SIG-M5 treated with dmso at 0.1 percent for 504 hours (cell line): ENCODE data around the gene TNFRSF19.

Experiments
- DNase-seq: peaks from one replicate; lab custom pipeline; 2025; ENCODE audit not compliant: unreplicated experiment; lab: John Stamatoyannopoulos, UW

TNFRSF19 gene

DNA sequence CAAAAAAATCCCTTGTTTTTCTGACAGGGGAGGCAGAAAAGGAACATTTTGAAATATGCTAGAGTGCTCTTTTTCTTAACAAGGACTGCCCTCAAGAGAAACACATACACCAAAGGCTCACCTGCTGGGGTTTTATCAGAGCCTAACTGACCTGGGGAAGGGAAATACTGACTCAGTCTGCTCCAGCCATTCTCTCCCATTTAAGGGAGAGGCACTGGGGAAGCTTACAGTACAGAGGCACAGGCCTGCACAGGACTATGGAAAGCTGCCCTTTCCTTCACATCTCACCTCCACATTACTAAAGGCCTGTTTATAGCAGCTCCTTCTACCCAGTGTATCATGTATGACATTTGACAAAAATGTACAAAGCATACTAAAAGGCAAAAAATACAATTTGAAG, 30.3 kb downstream of the TNFRSF19 start:
- no peak for DNase-seq

- DNase-seq, result no peak
Observed at GRCh38 chr13:23605831-23606230, 35.6 kb downstream of the TNFRSF19 start.

DNA sequence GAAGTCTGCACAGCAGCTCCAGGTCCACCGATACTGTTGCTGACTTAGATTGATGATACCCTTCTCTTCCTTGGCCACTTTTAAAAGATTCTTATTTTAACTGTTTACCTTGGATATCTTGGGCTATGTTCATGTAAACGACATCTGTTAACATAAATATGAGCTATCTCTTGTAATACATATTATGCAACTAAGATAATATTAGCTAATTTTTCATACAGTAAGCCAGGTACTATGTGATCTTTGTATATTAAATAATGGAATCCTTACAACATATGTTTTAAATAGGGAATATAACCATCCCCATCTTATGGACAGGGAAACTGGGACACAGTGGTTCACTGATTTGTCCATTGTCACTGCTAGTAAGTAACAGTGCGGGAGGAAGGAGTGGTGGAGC, 37.9 kb downstream of the TNFRSF19 start:
- DNase-seq, result no peak

DNA sequence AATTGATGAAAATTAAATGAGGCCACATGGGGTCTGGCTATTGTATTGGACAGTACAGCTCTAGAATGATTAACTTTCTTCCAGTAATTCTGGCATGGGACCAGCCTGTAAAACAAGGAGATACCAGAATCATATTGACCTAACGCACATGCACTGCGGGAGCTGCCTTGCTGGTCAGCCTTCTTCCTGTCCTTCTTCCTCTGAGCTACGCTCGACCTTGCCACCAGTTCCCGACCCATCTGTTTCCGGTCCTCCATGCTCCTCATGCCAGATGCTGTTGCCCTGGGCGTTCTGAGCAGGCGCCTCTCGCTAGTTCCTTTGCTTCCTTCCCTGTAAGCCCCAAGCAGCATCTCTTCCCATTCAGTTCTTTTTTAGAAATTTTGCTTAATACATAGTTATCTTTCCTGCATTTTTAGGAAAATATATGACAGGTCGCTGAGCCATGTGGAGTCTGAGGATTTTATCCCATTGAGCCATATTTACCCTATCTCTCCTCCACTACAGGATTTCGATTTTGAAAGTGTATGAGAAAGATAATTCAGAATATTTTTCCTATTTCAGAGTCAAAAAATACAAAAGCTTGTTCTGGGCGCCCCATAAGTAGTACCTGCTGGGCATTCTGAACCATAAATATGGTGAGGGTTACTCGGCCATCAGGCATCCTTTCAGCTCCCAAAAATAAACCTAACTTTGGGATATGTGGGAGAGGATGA, 38.6 kb downstream of the TNFRSF19 start:
- DNase-seq, result no peak

DNA sequence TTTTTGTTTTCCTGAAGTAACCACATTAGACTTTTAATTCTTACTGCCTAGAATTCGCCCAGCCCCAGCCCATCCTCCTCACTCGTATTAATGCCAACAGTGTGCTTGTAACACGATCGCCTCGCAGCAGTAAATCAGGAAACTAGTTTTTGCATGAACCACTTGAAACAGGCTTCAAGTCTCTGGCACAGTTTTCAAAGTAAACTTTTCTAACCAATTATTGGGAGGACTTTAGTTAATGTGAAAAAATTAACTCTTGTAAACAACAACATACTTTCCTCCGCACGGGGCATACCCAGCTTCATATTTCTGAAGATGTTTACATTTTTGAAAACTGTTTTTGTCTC, 39.2 kb downstream of the TNFRSF19 start:
- no peak for DNase-seq

DNA sequence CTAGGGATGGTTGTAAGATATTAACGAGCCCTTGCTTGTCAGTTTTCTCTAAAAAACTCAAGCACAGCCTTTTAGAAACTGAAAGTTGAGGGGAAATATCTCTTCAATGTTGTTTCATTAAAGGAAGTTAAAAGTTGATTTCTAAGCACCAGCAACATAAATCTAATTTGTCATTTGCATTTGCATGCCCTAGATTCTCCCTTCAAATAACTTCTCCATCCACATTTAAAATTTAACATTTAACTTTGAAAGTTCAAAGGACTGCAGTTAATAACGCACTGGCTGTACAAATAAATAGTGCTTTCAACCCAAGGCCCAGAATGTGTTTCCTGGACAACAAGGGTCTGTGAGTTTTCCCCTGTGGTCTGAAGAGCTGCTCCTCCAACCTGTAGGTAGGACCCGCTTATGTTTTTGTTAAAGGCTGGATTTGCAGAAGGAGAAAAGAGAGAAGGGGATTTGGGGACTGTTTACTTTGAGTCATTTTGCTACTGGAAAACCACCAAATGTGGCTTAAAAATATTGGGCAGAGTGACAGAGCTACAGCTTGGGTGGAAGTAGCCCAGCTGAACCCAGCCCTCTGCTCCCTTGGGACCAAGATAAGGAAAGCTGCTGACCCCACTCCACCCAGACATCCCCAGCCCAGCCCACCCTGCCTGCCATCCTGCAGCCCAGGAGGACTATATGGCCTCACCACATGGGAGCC, 39.8 kb downstream of the TNFRSF19 start:
- DNase-seq, result no peak

GRCh38 chr13:23610966-23611491, 40.8 kb downstream of the TNFRSF19 start:
- DNase-seq, result no peak

- no peak for DNase-seq
Observed at GRCh38 chr13:23612182-23612581, 42.0 kb downstream of the TNFRSF19 start.

DNA sequence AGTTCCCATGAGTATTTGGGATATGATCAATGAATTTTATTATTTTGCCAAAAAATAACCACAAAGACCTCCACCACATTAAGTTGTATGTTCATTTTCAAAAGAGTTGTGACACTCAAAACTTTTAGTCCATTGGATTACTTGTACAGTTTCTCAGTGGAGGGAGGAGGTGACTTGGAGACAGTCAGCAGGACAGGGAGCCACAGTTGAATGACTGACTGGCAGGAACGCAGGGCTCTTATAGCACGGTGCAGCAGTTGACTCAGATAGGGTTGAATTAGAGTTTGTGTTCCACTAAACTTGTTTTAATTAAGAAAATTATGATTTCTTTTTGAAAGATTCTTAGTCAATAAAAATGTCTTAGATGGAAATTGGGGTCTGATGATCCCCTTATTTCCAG, 42.5 kb downstream of the TNFRSF19 start:
- DNase-seq, result no peak

- no peak for DNase-seq
Observed at GRCh38 chr13:23613596-23613995, 43.4 kb downstream of the TNFRSF19 start.

GRCh38 chr13:23615395-23616081, 45.3 kb downstream of the TNFRSF19 start:
- DNase-seq, result no peak

- no peak for DNase-seq
Observed at GRCh38 chr13:23616228-23616627, 46.0 kb downstream of the TNFRSF19 start.

DNA sequence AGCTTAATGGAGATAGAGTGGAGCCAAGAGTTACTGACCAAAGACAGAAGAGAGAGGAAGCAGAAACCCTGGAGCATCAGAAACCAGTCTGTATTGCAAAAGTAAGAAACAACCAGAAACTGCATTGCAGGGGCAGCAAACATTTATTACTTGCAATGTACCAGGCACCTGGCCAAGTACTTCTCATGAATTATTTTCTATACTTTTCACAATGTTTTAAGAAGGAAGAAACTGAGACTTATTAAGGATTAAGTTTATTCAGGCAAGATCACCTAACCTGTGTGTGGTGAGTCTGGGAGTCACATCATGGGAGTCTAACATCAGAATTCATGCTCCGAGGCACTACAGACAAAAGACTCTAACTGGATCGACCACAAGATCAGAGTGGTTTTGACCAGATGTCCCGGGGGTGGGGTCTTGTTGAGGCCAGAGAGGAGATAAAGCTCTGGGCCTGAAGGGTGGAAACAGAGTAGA, 47.4 kb downstream of the TNFRSF19 start:
- DNase-seq, result no peak

GRCh38 chr13:23618341-23618740, 48.1 kb downstream of the TNFRSF19 start:
- DNase-seq, result no peak

- no peak for DNase-seq
Observed at GRCh38 chr13:23619068-23619855, 49.0 kb downstream of the TNFRSF19 start.

DNA sequence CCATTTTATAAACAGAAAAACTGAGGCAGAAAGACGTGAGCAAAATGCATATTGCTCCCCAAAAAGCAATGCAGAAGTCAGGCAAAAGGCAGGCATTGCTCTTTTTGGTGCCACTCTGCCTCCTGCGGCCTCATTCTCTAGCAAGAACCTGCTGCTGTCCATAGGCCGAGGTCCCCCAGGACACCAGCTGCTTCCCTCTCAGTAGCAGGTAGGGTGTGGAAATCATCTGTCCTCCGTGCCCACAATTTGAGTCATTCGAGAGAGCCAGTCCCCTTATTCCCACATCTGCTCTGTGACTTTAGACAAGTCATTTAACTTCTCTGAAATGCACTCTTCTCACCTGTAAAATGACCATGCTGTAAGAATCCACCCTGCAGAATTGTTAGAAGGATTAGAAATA, 50.0 kb downstream of the TNFRSF19 start:
- DNase-seq, result no peak

DNA sequence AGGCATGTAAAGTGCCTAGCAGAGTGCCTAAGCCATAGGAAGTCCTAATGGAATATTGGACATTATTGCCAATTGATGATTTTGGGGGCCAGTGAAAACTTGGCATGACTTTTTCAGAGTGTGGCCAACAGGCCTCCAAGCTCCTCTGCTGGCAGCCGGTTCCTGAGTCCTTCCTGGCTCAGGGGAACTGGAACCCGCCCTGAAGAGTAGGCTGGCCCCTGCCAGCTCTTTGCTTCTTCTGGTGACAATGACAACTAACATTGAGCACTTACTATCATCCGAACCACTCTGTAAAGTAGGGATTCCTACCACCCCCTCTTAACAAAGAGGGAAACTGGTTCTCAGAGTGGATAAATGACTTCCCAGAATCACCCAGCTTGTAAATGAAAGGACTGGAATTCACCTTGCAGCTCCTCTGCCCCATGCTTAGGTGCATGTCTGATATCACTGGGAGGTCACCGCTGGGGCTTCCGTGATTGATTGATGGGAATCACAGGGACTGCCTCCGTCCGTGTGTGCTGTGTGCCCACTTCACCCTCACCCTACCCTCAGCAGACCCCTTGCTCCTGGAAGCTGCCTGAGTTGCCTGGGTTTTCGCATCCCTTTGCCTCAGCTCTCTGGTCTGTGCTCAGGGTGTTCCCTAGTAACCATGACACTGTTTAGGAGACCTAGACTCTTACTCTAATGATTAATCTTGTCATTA, 50.6 kb downstream of the TNFRSF19 start:
- DNase-seq, result no peak

GRCh38 chr13:23621316-23621645, 51.1 kb downstream of the TNFRSF19 start:
- no peak for DNase-seq

- no peak for DNase-seq
Observed at GRCh38 chr13:23622985-23623384, 52.8 kb downstream of the TNFRSF19 start.

DNA sequence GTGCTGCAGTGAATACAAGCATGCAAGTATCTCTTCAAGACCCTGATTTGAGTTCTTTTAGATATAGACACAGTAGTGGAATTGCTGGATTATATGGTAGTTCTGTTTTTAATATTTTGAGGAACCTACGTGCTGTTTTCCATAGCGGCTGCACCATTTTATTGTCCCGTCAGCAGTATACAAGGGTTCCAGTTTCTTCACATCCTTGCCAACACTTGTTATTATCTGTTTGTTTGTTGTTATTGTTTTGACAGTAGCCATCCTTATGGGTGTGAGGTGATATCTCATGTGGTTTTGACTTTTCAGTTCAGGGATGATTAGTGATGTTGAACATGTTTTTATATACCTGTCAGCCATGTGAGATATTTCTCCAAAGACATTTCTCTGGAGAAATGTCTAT, 53.2 kb downstream of the TNFRSF19 start:
- no peak for DNase-seq

GRCh38 chr13:23626700-23627099, 56.5 kb downstream of the TNFRSF19 start:
- no peak for DNase-seq
